Raji (cell line): ENCODE data around the gene FOXM1.

Experiments used
- POLR2A ChIP-seq: IDR thresholded peaks from 2 replicates; pipeline ENCODE4 v1.6.1; 2011; ENCODE audit warnings: low read depth, low read length, control low read depth; ENCODE audit not compliant: insufficient read depth

Gene FOXM1

DNA sequence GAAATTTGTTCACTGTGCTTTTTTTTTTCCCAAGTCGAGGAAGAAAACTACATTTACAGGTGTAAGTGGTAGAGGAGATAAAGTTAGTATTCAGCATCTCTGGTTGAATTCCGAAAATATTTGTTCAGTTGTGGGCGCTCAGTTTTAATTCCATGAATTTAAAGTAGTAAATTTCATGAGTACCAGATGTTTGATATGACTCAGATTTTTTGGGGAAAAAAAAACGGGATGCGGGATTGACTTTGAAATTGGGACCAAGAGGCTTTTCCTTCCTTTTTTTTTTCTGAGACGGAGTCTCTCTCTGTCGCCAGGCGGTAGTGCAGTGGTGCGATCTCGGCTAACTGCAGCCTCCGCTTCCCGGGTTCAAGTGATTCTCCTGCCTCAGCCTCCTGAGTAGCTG is 15.3 kb upstream of the FOXM1 start:
- TF ChIP-seq POLR2A = no peak

DNA sequence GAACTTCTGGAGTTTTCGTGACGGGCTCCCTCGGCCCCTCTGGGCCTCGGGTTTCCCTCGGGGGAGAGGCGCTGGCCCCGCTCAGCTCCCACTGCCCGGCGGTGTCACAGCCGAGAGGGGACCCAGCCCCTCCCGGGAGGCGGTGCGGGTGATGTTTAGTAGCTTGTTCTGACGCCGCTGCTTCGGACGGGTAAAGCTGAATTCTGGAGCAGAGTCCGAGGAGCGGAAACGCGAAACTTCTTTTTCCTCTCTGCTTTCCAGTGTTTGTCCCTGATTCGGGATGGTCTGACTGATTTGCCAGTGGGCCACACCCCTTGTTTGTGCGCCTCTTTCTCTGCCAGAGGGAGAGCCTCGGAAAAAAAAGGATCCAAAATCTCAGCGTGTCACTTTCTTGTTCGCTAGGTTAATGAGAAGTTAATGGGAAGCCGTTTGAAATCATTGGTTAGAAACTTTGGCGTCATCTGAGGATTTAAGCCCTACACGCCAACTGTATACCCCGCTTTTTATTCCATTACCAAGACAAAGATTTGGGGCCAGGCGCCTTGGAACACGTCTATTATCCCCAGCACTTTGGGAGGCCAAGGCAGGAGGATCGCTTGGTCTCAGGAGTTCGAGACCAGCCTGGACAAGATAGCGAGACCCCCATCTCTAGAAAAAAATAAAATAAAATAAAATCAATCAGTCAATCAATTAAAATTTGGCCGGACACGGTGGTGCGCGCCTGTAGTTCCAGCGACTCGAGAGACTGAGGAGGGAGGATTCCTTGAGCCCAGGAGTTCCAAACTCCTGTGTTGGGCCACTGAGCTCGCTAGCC is 14.5 kb upstream of the FOXM1 start:
- TF ChIP-seq POLR2A = no peak

GRCh38 chr12:2890388-2891239 is 13.6 kb upstream of the FOXM1 start, which contains the start of gene TULP3:
Gene TULP3 (plus strand): TSS chr12:2890891. CDS start chr12:2890948, 57 bp downstream.
- peak; percentile 97 for TF ChIP-seq POLR2A

DNA sequence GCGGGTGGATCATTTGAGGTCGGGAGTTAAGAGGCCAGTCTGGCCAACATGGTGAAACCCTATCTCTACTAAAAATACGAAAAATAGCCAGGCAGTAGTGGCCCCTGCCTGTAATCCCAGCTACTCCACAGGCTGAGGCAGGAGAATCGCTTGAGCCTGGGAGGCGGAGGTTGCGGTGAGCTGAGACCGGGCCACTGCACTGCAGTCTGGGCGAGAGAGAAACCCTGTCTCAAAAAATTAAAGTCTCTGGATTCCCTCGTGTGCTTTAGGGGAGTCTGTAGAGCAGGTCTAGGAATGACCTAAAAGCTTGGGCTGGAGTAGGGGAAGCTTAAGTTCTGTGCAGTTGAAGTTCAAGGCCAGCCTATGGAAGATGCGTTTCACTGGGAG is 13.0 kb upstream of the FOXM1 start:
- TF ChIP-seq POLR2A = no peak

DNA sequence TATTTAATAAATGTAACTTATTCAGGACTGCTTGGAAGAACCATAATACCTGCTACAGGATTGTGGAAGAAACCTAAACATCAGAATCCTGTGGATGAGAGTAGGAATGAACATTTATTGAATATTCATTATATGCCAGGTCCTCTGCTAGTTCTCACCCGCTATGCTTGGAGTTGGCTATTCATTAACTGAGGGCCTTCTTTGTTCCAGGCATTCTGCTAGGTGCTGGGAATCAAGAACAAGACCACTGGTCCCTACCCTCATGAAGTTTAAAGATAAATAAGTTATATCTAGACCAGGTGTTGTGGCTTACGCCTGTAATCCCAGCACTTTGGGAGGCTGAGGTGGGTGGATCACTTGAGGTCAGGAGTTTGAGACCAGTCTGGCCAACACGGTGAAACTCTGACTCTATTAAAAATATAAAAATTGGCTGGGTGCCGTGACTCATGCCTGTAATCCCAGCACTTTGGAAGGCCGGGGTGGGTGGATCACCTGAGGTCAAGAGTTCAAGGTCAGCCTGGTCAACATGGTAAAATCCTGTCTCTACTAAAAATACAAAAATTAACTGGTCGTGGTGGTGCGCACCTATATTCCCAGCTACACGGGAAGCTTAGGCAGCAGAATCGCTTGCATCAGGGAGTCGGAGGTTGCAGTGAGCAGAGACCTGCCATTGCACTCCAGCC is 9.9 kb upstream of the FOXM1 start:
- no peak for TF ChIP-seq POLR2A

GRCh38 chr12:2884810-2885209 is 7.8 kb upstream of the FOXM1 start:
- no peak for TF ChIP-seq POLR2A

DNA sequence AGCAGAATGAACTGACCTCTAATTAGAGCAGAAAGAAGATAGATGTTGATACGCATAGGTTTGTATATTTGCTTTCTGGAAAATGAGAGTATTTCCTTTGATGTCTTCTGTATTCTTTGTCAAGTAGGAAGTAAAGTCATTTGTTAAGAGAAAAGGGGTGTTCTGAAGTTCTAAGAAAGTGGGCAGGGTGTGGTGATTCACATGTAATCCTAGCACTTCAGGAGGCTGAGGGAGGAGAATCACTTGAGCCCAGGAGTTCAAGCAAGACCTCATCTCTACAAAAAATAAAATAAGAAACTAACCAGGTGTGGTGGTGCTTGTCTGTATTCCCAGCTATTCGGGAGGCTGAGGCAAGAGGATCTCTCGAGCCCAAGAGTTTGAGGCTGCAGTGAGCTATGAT is 2.9 kb upstream of the FOXM1 start:
- no peak for TF ChIP-seq POLR2A

GRCh38 chr12:2877953-2878732 is 1.2 kb upstream of the FOXM1 start:
- TF ChIP-seq POLR2A = no peak

DNA sequence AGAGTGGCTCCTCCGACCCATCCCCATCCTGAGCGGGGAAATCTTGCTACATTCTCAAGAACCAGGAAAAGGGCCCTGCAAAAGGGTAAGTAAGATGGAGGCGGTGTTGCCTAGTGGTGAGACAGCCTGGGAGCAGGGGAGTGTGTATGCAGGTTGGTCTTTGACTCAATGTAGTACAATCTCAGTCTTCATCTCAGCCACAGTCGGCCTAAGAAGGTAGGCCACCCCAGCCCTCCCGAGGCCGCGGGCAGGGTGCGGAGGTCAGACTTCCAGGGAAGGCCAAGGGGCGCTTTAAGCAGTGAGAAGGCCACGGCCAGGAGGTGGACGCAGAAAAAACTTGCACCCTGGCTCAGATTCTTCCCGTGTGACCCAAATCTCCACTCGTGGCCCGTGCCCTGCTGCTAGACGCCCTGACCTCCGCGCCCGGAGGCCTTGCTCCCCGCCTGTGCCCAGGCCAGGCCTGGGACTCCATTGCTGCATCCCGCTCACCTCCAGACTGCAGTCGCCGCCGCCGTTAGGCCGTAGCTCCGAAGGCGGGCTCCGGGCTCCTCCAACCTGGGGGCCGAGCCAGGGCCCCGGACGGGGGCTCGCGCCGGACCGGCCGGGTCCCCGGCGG is 435 bp downstream of the FOXM1 start:
- TF ChIP-seq POLR2A = no peak

DNA sequence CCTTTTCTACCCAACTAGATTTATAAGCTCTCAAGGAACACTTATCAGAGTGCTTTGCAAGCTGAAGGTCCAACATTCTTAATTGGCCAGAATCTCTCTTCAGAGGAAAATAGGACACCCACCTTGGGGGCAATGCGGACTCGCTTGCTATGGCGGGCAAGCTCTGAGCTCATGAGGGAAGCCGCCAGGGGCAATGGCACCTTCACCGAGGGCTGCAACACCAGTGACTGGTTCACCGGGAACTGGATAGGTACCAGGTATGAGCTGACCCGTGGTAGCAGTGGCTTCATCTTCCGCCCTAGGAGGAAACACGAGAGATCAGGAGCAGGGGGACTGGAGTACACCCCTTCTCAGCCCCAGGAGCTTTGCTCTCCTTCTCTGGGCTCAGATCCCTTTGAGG is 12.8 kb downstream of the FOXM1 start:
- TF ChIP-seq POLR2A = no peak

DNA sequence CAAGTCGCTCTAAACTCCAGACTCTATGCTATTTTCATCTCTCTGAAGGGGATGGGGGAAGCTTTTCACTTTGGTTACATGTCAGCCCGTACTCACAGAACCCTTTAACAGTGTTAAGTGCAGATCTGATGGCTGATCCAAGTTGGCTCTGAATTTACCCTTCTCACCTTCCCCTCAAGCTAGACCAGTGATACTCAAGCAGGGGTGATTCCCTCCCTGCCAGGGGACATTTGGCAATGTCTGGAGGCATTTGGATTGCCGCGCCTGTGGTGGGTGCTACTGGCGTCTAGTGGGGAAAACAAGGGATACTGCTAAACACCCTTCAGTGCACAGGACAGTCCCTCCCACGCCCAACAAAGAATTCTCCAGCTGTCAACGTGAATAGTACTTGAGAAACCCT is 14.1 kb downstream of the FOXM1 start:
- TF ChIP-seq POLR2A = no peak

GRCh38 chr12:2860170-2860569 is 16.8 kb downstream of the FOXM1 start:
- TF ChIP-seq POLR2A = no peak

DNA sequence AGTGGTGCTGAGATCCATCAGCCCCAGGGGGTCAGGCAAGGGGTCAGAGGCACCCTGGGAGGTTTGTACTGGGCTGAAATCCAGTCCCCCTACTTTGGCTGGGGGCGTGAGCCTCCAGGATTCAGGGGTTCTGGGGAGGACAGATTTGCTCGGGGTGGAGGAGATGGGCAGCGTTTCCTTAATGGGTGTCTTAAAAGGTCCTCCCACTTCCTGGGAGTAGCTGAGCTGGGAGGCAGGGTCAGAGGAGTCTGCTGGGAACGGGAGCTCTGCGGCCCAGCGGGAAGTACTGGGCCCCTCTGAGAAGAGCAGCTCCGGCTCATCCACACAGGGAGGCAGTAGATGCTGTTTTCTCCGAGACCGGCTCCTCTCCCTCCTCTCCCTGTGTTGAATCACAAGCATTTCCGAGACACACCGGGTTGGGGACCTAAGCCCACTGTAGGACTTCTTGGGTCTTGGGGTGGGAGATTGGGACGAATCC is 18.0 kb downstream of the FOXM1 start:
- no peak for TF ChIP-seq POLR2A

DNA sequence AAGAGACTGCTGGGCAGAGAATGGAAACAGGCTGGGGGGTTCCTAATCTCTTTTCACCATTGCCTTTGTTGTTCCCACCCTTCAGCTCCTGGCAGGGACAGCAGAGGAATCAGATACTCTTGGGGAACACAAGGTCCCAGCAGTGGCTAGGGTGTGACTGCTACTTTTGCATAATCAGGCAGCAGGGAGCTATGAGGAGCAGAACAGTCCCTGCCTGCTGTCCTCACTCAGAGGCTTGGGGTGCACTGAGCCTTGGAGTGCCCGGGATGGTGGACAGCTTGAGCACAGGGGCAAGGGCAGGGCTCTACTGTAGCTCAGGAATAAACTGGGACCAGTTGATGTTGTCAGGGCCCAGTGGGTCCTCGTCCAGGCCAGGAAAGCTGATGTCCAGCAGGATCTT is 18.6 kb downstream of the FOXM1 start:
- TF ChIP-seq POLR2A = 0 out of 2 replicates have a peak, but pooled peaks have one; percentile 19

- no peak for TF ChIP-seq POLR2A
Observed at GRCh38 chr12:2857576-2857975, 19.4 kb downstream of the FOXM1 start.

GRCh38 chr12:2857021-2857431 is 19.9 kb downstream of the FOXM1 start, which contains the start of gene TEX52:
Gene TEX52 (minus strand): TSS chr12:2857039. CDS start chr12:2857026, 13 bp downstream.
- no peak for TF ChIP-seq POLR2A
